ENCODE measurements around the gene POLL. TPM values are rescaled to one million over a fixed set of nuclear protein-coding genes. Genes with fewer than 3 reads are reported as not detected.

POLL gene
- total RNA-seq, 4 donors from 2014 or later = 21.6 to 28.8 (median 24.4) TPM

GRCh38 chr10:101611096-101611905, 23.2 kb upstream of the POLL start:
- WGBS, 2 donors (ENCODE audit: low coverage in 1 of 2) = 43 to 69% methylated on average over 1 to 7 of the region's 16 CpGs
- no peak for ATAC-seq
- H3K9me3 ChIP-seq = no peaks in the 10 kb centered on the region
- H3K4me1 ChIP-seq = no peaks in the 10 kb centered on the region
- no peaks in the 10 kb centered on the region for H3K27me3 ChIP-seq
- TF ChIP-seq CTCF (IDR thresholded peaks at IDR 0.05) = no peak
- TF ChIP-seq POLR2AphosphoS5 (IDR thresholded peaks at IDR 0.05) = no peak
- TF ChIP-seq EP300 (IDR thresholded peaks at IDR 0.05) = no peak
- H3K36me3 ChIP-seq = peaks cover 0 to 86% of the 10 kb centered on the region in 2 donors
- H3K27ac ChIP-seq = no peak overlapping the region
- H3K4me3 ChIP-seq = no peak overlapping the region

- no peaks in the 10 kb centered on the region for H3K9me3 ChIP-seq
- no peak overlapping the region for H3K27ac ChIP-seq
- TF ChIP-seq EP300 (IDR thresholded peaks at IDR 0.05) (no peak), CTCF (IDR thresholded peaks at IDR 0.05) (no peak), POLR2AphosphoS5 (IDR thresholded peaks at IDR 0.05) (no peak), POLR2A (IDR thresholded peaks at IDR 0.05) (no peak)
- ATAC-seq = no peak
- H3K36me3 ChIP-seq = peaks cover 0 to 93% of the 10 kb centered on the region in 2 donors
- WGBS, 2 donors (ENCODE audit: low coverage in 1 of 2) = 85% methylated on average over 2 of the region's 4 CpGs; no CpG with 5 or more reads in 1 of the 2 donors
- no peaks in the 10 kb centered on the region for H3K27me3 ChIP-seq
- no peak overlapping the region for H3K4me3 ChIP-seq
- no peaks in the 10 kb centered on the region for H3K4me1 ChIP-seq
Observed at GRCh38 chr10:101609481-101609880, 21.4 kb upstream of the POLL start.

GRCh38 chr10:101607124-101607523, 19.1 kb upstream of the POLL start:
- H3K4me3 ChIP-seq = no peak overlapping the region
- TF ChIP-seq CTCF (IDR thresholded peaks at IDR 0.05) = no peak
- TF ChIP-seq POLR2A (IDR thresholded peaks at IDR 0.05) = no peak
- TF ChIP-seq EP300 (IDR thresholded peaks at IDR 0.05) = no peak
- TF ChIP-seq POLR2AphosphoS5 (IDR thresholded peaks at IDR 0.05) = no peak
- H3K4me1 ChIP-seq = no peaks in the 10 kb centered on the region
- no peaks in the 10 kb centered on the region for H3K9me3 ChIP-seq
- H3K27me3 ChIP-seq = no peaks in the 10 kb centered on the region
- WGBS, 2 donors (ENCODE audit: low coverage in 1 of 2) = 38% methylated on average over 2 of the region's 2 CpGs; no CpG with 5 or more reads in 1 of the 2 donors
- H3K27ac ChIP-seq = no peak overlapping the region
- H3K36me3 ChIP-seq = peaks cover 0 to 85% of the 10 kb centered on the region in 2 donors
- no peak for ATAC-seq

- H3K4me1 ChIP-seq = no peaks in the 10 kb centered on the region
- peaks cover 0 to 53% of the 10 kb centered on the region in 2 donors for H3K36me3 ChIP-seq
- H3K4me3 ChIP-seq = no peak overlapping the region
- ATAC-seq = peak; percentile 78
- no peaks in the 10 kb centered on the region for H3K9me3 ChIP-seq
- no peak for TF ChIP-seq POLR2AphosphoS5 (IDR thresholded peaks at IDR 0.05)
- TF ChIP-seq CTCF (IDR thresholded peaks at IDR 0.05) = peak in 3 of 4 experiments; percentile 61 to 71 (median 65)
- H3K27me3 ChIP-seq = no peaks in the 10 kb centered on the region
- H3K27ac ChIP-seq = no peak overlapping the region
- WGBS, 2 donors (ENCODE audit: low coverage in 1 of 2) = 54 to 67% methylated on average over 4 to 6 of the region's 6 CpGs
Observed at GRCh38 chr10:101602761-101603398, 14.8 kb upstream of the POLL start.
